SK-N-SH (cell line): Measurements from ENCODE around the gene OTOL1. TPM values are rescaled to one million over a fixed set of nuclear protein-coding genes. Genes with fewer than 3 reads are reported as not detected.

Experiments
- CTCF ChIA-PET: fragments of 300-600, 350-600 bp; formaldehyde crosslinking; extraction: SDS; loops from one replicate; lab custom pipeline; 2021; lab: Yijun Ruan, JAX
- POLR2A ChIA-PET: fragments of 350-600 bp; sonication (Branson Sonifier 250); formaldehyde crosslinking; extraction: SDS; loops from one replicate; lab custom pipeline; 2020; ENCODE audit warnings: antibody characterized with exemption, inconsistent platforms; lab: Yijun Ruan, JAX
- DNase-seq: peaks from one replicate; pipeline ENCODE4 v3.0.0; 2012
- H2AFZ ChIP-seq: fragments of 200-600 bp; sonication (generic); 2 replicates; pipeline ENCODE4 v1.8.1; 2016; ENCODE audit warnings: antibody characterized with exemption, mild to moderate bottlenecking, low read depth
- H3F3A ChIP-seq: fragments of 200-600 bp; sonication (generic); replicated peaks from 2 replicates; pipeline ENCODE3; 2016; ENCODE audit warnings: antibody characterized with exemption, mild to moderate bottlenecking; ENCODE audit not compliant: insufficient read depth
- H3K27ac ChIP-seq, 2 experiments: fragments of 200-500 bp in 1 of 2; fragments of 200-600 bp in 1 of 2; sonication (Bioruptor generic) in 1 of 2; sonication (generic), shearing (Covaris generic) in 1 of 2; 2 replicates each; pipeline versions ENCODE4 v1.5.1 to v1.6.1; 2014 to 2016; ENCODE audit warnings: low read depth in 2 of 2, inconsistent platforms in 1 of 2, low read length in 1 of 2, mild to moderate bottlenecking in 1 of 2, mixed read lengths in 1 of 2
- H3K27me3 ChIP-seq: fragments of 200-600 bp; sonication (generic), shearing (Covaris generic); 2 replicates; pipeline ENCODE4 v1.6.1; 2016; ENCODE audit warnings: mixed run types; ENCODE audit not compliant: insufficient read depth
- H3K36me3 ChIP-seq, 2 experiments: fragments of 200-500 bp in 1 of 2; fragments of 200-600 bp in 1 of 2; sonication (Bioruptor generic) in 1 of 2; sonication (generic) in 1 of 2; replicated peaks in 1 of 2; 2 replicates each; pipeline versions ENCODE3 to v1.5.1; 2014 to 2016; ENCODE audit warnings: low read length in 1 of 2, mild to moderate bottlenecking in 1 of 2; ENCODE audit not compliant: insufficient read depth in 2 of 2, control insufficient read depth in 1 of 2
- H3K4me1 ChIP-seq, 2 experiments: fragments of 200-500 bp in 1 of 2; fragments of 200-600 bp in 1 of 2; sonication (Bioruptor generic) in 1 of 2; sonication (generic), shearing (Covaris generic) in 1 of 2; 2 replicates each; pipeline versions ENCODE4 v1.5.1 to v1.6.1; 2014 to 2016; ENCODE audit warnings: low read depth in 1 of 2, low read length in 1 of 2, mixed run types in 1 of 2; ENCODE audit not compliant: insufficient read depth in 2 of 2, control insufficient read depth in 1 of 2
- H3K4me2 ChIP-seq: fragments of 200-600 bp; sonication (generic), shearing (Covaris generic); 2 replicates; pipeline ENCODE4 v1.6.1; 2017; ENCODE audit warnings: mixed run types
- H3K4me3 ChIP-seq, 2 experiments: fragments of 200-500 bp in 1 of 2; fragments of 200-600 bp in 1 of 2; sonication (Bioruptor generic) in 1 of 2; sonication (generic), shearing (Covaris generic) in 1 of 2; 2 replicates each; pipeline versions ENCODE4 v1.5.1 to v1.8.1; 2014 to 2016; ENCODE audit warnings: low read depth in 2 of 2, inconsistent platforms in 1 of 2, low read length in 1 of 2, mild to moderate bottlenecking in 1 of 2, mixed read lengths in 1 of 2, moderate library complexity in 1 of 2
- H3K79me2 ChIP-seq: fragments of 200-600 bp; sonication (generic); 2 replicates; pipeline ENCODE4 v1.8.1; 2017; ENCODE audit warnings: mild to moderate bottlenecking; ENCODE audit not compliant: insufficient read depth
- H3K9ac ChIP-seq: fragments of 200-600 bp; sonication (generic); 2 replicates; pipeline ENCODE4 v1.6.1; 2017; ENCODE audit warnings: mixed run types
- H3K9me2 ChIP-seq: fragments of 200-600 bp; sonication (generic); 2 replicates; pipeline ENCODE4 v1.6.1; 2017; ENCODE audit warnings: mixed run types
- H3K9me3 ChIP-seq: fragments of 200-600 bp; sonication (generic); 2 replicates; pipeline ENCODE4 v1.6.1; 2017; ENCODE audit warnings: mixed run types, mild to moderate bottlenecking, moderate library complexity
- H4K20me1 ChIP-seq: fragments of 200-600 bp; sonication (generic); 2 replicates; pipeline ENCODE4 v1.6.1; 2017; ENCODE audit warnings: mild to moderate bottlenecking, mixed run types; ENCODE audit not compliant: insufficient read depth
- CTCF ChIP-seq: fragments of 200-600 bp; sonication (generic); IDR thresholded peaks from 2 replicates; pipeline ENCODE4 v1.6.1; 2017; ENCODE audit warnings: antibody characterized with exemption, mild to moderate bottlenecking, moderate library complexity
- EP300 ChIP-seq, 2 experiments: IDR thresholded peaks; 2 replicates each; pipeline versions ENCODE4 v1.4.0 to v1.6.1; 2012; ENCODE audit warnings: borderline replicate concordance in 1 of 2, low read depth in 1 of 2, low read length in 1 of 2
- FOSL2 ChIP-seq: IDR thresholded peaks from 2 replicates; pipeline ENCODE4 v1.4.0; 2012; ENCODE audit warnings: low read depth, mild to moderate bottlenecking, moderate library complexity, borderline replicate concordance
- FOXM1 ChIP-seq: IDR thresholded peaks from 2 replicates; pipeline ENCODE4 v1.4.0; 2012; ENCODE audit warnings: low read depth, mild to moderate bottlenecking
- GABPA ChIP-seq: IDR thresholded peaks from 2 replicates; pipeline ENCODE4 v1.4.0; 2012; ENCODE audit warnings: low read depth, mild to moderate bottlenecking
- GATA2 ChIP-seq: sonication (generic); formaldehyde crosslinking; IDR thresholded peaks from 2 replicates; pipeline ENCODE4 v1.5.0; 2020; ENCODE audit warnings: mild to moderate bottlenecking, missing genetic modification reagents
- MAX ChIP-seq: IDR thresholded peaks from 2 replicates; pipeline ENCODE4 v1.4.0; 2012; ENCODE audit warnings: low read depth
- MXI1 ChIP-seq: IDR thresholded peaks from 2 replicates; pipeline ENCODE4 v1.6.1; 2012; ENCODE audit warnings: mild to moderate bottlenecking, low read depth, low read length, improper control_type of control experiment
- NFIC ChIP-seq: IDR thresholded peaks from 2 replicates; pipeline ENCODE4 v1.4.0; 2012; ENCODE audit warnings: borderline replicate concordance
- NRF1 ChIP-seq: IDR thresholded peaks from 2 replicates; pipeline ENCODE4 v1.6.1; 2012; ENCODE audit warnings: low read depth, mild to moderate bottlenecking, low read length
- PBX3 ChIP-seq: IDR thresholded peaks from 2 replicates; pipeline ENCODE4; 2012
- RAD21 ChIP-seq: IDR thresholded peaks from 2 replicates; pipeline ENCODE4 v1.6.1; 2012; ENCODE audit warnings: mild to moderate bottlenecking, low read length
- REST ChIP-seq: IDR thresholded peaks from 2 replicates; pipeline ENCODE4 v1.6.1; 2012; ENCODE audit warnings: mild to moderate bottlenecking, low read depth, low read length, moderate library complexity
- RFX5 ChIP-seq: IDR thresholded peaks from 2 replicates; pipeline ENCODE4 v1.6.1; 2012; ENCODE audit warnings: mild to moderate bottlenecking, improper control_type of control experiment, low read length
- TEAD4 ChIP-seq: IDR thresholded peaks from 2 replicates; pipeline ENCODE4 v1.4.0; 2012; ENCODE audit warnings: mild to moderate bottlenecking, borderline replicate concordance; ENCODE audit not compliant: insufficient read depth
- WGBS: methylation state at CpG from one replicate; pipeline ENCODE4 v1.1.6; 2017; ENCODE audit warnings: low lambda C conversion rate; 5-methylcytosine and 5-hydroxymethylcytosine counted together
- polyA plus RNA-seq, 3 experiments: library from polyadenylated mRNA; depleted of rRNA; stranded (reverse); fragments of >200 nt; gene quantifications; 2 replicates each; pipeline ENCODE4 v1.2.3, GENCODE V29; 2012

The OTOL1 gene
- polyA plus RNA-seq (2012; rRNA removed), result not detected in 2 replicates
- polyA plus RNA-seq (2012; cell fraction: cytosol; rRNA removed), result not detected in 2 replicates
- polyA plus RNA-seq (2012; cell fraction: nucleus; rRNA removed), result not detected in 2 replicates

GRCh38 chr3:161496508-161496907 is at the start of gene OTOL1:
Gene OTOL1 (plus strand): TSS chr3:161496808. CDS start chr3:161496808, 0 bp downstream.
- ChIA-PET POLR2A (no interaction called here), CTCF (no interaction called here)
- no peaks in the 10 kb centered on the region for H3K27me3 ChIP-seq
- TF ChIP-seq GABPA (no peak), FOSL2 (no peak), CTCF (no peak), NRF1 (no peak), RFX5 (no peak), REST (no peak), NFIC (no peak), GATA2 (CRISPR knock-in tag) (no peak), TEAD4 (no peak), MAX (no peak), MXI1 (no peak), FOXM1 (no peak)
- H3K9ac ChIP-seq, result no peak within 1 kb of the TSS
- no peaks in the 10 kb centered on the region for H3K9me3 ChIP-seq
- no peak within 1 kb of the TSS for H3K27ac ChIP-seq
- no peak within 1 kb of the TSS for H3K4me3 ChIP-seq
- 11% methylated on average over 1 of the region's 1 CpG for WGBS
- no peaks in the 10 kb centered on the region for H4K20me1 ChIP-seq
- H3K4me2 ChIP-seq, result no peak within 1 kb of the TSS
- no peaks in the 10 kb centered on the region for H3K36me3 ChIP-seq
- H3K79me2 ChIP-seq, result no peaks in the 10 kb centered on the region
- H3K9me2 ChIP-seq, result no peaks in the 10 kb centered on the region
- no peak for DNase-seq
- H2AFZ ChIP-seq, result peak within 1 kb of the TSS; percentile 51; the same call in 1 of the 2 replicates
- H3K4me1 ChIP-seq, result no peaks in the 10 kb centered on the region
- no peaks in the 10 kb centered on the region for H3F3A ChIP-seq

DNA sequence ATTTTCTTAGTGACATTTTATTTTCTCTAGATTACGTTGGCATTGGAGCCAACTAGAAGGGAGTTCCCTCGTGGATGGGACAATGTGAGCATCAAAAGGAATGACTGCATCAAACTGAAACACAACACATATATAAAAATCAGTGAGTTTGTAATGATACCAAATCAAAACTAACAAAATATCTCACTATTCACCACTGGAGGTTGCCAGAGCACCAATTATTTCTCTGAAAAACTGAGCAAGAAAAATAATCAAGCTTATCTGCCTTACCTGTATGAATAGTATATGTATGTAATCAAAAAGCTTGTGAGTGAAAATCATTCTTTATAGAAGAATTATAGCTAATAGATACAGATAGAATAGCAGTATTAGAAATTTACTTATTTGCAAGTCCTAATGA is 46.8 kb upstream of the OTOL1 start:
- Histone ChIP-seq H3K27ac (no peak overlapping the region), H3K9me3 (no peaks in the 10 kb centered on the region), H4K20me1 (no peaks in the 10 kb centered on the region), H3K27me3 (no peaks in the 10 kb centered on the region; the same call in 1 of the 2 replicates), H2AFZ (no peak overlapping the region), H3F3A (no peaks in the 10 kb centered on the region), H3K9me2 (no peaks in the 10 kb centered on the region), H3K4me3 (no peak overlapping the region), H3K4me2 (no peak overlapping the region), H3K4me1 (no peaks in the 10 kb centered on the region; a peak in 1 of 4 replicates), H3K36me3 (no peaks in the 10 kb centered on the region), H3K79me2 (no peaks in the 10 kb centered on the region), H3K9ac (no peak overlapping the region)
- WGBS, result 19% methylated on average over 2 of the region's 2 CpGs
- TF ChIP-seq REST, result no peak
- TF ChIP-seq PBX3, result no peak
- no peak for TF ChIP-seq EP300 (IDR thresholded peaks at IDR 0.05; ENCODE audit: borderline replicate concordance in 1 of 2, low read depth in 1 of 2, low read length in 1 of 2)
- TF ChIP-seq NRF1, result no peak
- TF ChIP-seq RAD21, result peak; percentile 24; the same call in 1 of the 2 replicates
- POLR2A ChIA-PET, result no interaction called here
- CTCF ChIA-PET, result interaction anchor here (0.6 to 1.3 kb wide), 3 partner anchors 12 to 982 kb away, joined by 3 read pairs; no protein-coding TSS in a partner anchor
- DNase-seq, result no peak
